Ascending aorta (tissue), 2 donors: Measurements from ENCODE around the gene CDC25A. TPM values are rescaled to one million over a fixed set of nuclear protein-coding genes. Genes with fewer than 3 reads are reported as not detected.

Experiments used
- DNase-seq, 2 donors: peaks; one replicate each; pipeline ENCODE4 v3.0.0-alpha.2; 2019; ENCODE audit warnings: low spot score in 2 of 2
- H3K27ac ChIP-seq, 2 donors: fragments of 200-600 bp; sonication (generic); one replicate each; pipeline ENCODE4 v1.5.1; 2016 to 2017; ENCODE audit warnings: mild to moderate bottlenecking in 1 of 2
- H3K27me3 ChIP-seq: fragments of 200-600 bp; sonication (generic); one replicate; pipeline ENCODE4 v1.5.1; 2017
- H3K36me3 ChIP-seq, 2 donors: fragments of 200-600 bp; sonication (generic); one replicate each; pipeline ENCODE4 v1.5.1; 2016
- H3K4me1 ChIP-seq, 2 donors: fragments of 200-600 bp; sonication (generic); one replicate each; pipeline ENCODE4 v1.5.1; 2016 to 2017; ENCODE audit warnings: mild to moderate bottlenecking in 1 of 2
- H3K4me3 ChIP-seq, 2 donors: fragments of 200-600 bp; sonication (generic); one replicate each; pipeline ENCODE4 v1.5.1; 2016 to 2017; ENCODE audit warnings: mild to moderate bottlenecking in 1 of 2
- H3K9me3 ChIP-seq, 2 donors: fragments of 200-600 bp; sonication (generic); one replicate each; pipeline ENCODE4 v1.5.1; 2016
- CTCF ChIP-seq, 3 experiments: fragments of 200-600 bp in 2 of 3; fragments of 450-650 bp in 1 of 3; sonication (generic) in 2 of 3; IDR thresholded peaks; one replicate each; pipeline ENCODE4 v1.5.1; 2016 to 2019; ENCODE audit warnings: antibody characterized with exemption in 3 of 3, mild to moderate bottlenecking in 1 of 3, moderate library complexity in 1 of 3
- intact Hi-C: fragments of 100-400 bp; cut with DNase I; formaldehyde crosslinking; loops from one replicate; pipeline ENCODE4 v1.15.1; 2023
- total RNA-seq: library from RNA; depleted of rRNA; stranded (reverse); fragments of >200 nt; gene quantifications from one replicate; pipeline ENCODE4 v1.1.0, GENCODE V29; 2016

The CDC25A gene
- total RNA-seq, 1 donor from 2014 or later = not detected

GRCh38 chr3:48209445-48209844, 21.2 kb upstream of the CDC25A start:
- no peak overlapping the region for H3K27ac ChIP-seq
- no peak for DNase-seq
- TF ChIP-seq CTCF (IDR thresholded peaks at IDR 0.05) = no peak
- intact Hi-C loops = no loop called here
- H3K27me3 ChIP-seq = no peaks in the 10 kb centered on the region
- H3K4me3 ChIP-seq = no peak overlapping the region
- H3K36me3 ChIP-seq = no peaks in the 10 kb centered on the region
- H3K4me1 ChIP-seq = no peaks in the 10 kb centered on the region
- H3K9me3 ChIP-seq = no peaks in the 10 kb centered on the region

- intact Hi-C loops = no loop called here
- H3K4me3 ChIP-seq = no peak overlapping the region
- no peaks in the 10 kb centered on the region for H3K36me3 ChIP-seq
- no peak overlapping the region for H3K27ac ChIP-seq
- H3K9me3 ChIP-seq = no peaks in the 10 kb centered on the region
- no peaks in the 10 kb centered on the region for H3K27me3 ChIP-seq
- DNase-seq = no peak
- no peaks in the 10 kb centered on the region for H3K4me1 ChIP-seq
- no peak for TF ChIP-seq CTCF (IDR thresholded peaks at IDR 0.05)
Observed at GRCh38 chr3:48208076-48208475, 19.9 kb upstream of the CDC25A start.

DNA sequence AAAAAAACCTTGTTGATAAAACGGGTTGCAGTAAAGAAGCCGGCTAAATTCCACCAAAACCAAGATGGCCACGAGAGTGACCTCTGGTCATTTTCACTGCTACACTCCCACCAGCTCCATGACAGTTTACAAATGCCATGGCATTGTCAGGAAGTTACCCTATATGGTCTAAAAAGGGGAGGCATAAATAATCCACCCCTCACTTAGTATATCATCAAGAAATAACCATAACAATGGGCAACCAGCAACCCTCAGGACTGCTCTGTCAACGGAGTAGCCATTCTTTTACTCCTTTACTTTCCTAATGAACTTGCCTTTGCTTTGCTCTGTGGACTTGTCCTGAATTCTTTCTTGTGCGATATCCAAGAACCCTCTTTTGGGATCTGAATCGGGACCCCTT, 14.4 kb upstream of the CDC25A start:
- no peak for DNase-seq
- Histone ChIP-seq H3K4me3 (no peak overlapping the region), H3K27me3 (no peaks in the 10 kb centered on the region), H3K9me3 (no peaks in the 10 kb centered on the region), H3K36me3 (no peaks in the 10 kb centered on the region), H3K4me1 (no peaks in the 10 kb centered on the region), H3K27ac (no peak overlapping the region)
- intact Hi-C loops = no loop called here
- no peak for TF ChIP-seq CTCF (IDR thresholded peaks at IDR 0.05)

- Histone ChIP-seq H3K36me3 (no peaks in the 10 kb centered on the region), H3K4me1 (no peaks in the 10 kb centered on the region), H3K27ac (no peak overlapping the region), H3K4me3 (no peak overlapping the region), H3K9me3 (no peaks in the 10 kb centered on the region), H3K27me3 (no peaks in the 10 kb centered on the region)
- intact Hi-C loops = no loop called here
- TF ChIP-seq CTCF (IDR thresholded peaks at IDR 0.05) = no peak
- DNase-seq = no peak
Observed at GRCh38 chr3:48199117-48199516, 10.9 kb upstream of the CDC25A start.

DNA sequence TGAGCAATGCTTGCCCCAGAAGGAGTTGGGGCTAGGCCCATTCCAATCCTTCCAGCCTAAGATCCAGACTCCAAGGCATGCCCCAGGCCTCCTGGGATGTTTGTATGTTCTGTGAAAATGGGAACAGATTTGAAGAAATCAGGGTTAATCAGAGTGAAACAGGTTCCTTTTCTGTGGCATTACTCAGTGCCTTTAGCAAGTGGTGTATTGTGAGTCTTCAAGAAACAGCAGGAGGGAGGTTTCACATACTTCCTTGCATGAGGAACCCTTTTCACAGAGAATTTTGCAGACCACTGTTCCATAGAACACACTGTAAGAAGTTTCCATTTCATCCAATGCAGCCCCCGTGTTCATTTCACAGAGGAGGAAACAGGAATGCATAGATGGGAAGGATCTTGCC, 8.4 kb upstream of the CDC25A start:
- Histone ChIP-seq H3K4me1 (no peaks in the 10 kb centered on the region), H3K27me3 (no peaks in the 10 kb centered on the region), H3K36me3 (no peaks in the 10 kb centered on the region), H3K27ac (no peak overlapping the region), H3K9me3 (no peaks in the 10 kb centered on the region), H3K4me3 (no peak overlapping the region)
- intact Hi-C loops = no loop called here
- no peak for TF ChIP-seq CTCF (IDR thresholded peaks at IDR 0.05)
- no peak for DNase-seq

DNA sequence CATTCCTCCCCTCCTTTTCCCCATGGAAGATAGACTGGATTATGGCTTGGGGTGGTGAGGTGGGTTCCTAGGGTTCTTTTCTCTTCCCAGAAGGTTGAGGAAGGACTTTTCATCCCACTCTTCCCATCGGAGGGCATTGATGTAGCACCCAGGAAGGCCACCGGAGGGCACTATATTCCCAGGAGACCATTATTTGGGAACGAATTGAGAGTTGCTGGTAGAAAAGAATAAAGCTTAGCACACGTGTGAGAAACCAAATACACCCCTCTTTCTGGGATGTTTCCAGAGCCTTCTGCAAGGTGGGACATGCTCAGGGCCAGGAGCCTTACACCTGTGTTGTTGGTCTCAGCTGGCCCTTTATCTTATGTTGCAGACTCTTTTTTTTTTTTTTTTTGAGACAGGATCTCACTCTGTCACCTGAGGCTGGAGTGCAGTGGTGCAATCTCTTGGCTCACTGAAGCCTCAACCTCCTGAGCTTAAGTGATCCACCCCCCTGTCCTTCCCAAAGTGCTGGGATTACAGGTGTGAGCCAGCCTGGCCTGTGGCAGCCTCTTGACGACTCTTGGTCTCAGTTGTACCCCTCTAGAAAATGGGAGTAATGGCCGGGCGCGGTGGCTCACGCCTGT, 6.3 kb upstream of the CDC25A start:
- H3K36me3 ChIP-seq = no peaks in the 10 kb centered on the region
- TF ChIP-seq CTCF (IDR thresholded peaks at IDR 0.05) = peak; percentile 55 to 77 (median 61)
- DNase-seq = no peak
- no peaks in the 10 kb centered on the region for H3K9me3 ChIP-seq
- no peak overlapping the region for H3K27ac ChIP-seq
- intact Hi-C loops = no loop called here
- H3K4me3 ChIP-seq = no peak overlapping the region
- H3K27me3 ChIP-seq = no peaks in the 10 kb centered on the region
- no peaks in the 10 kb centered on the region for H3K4me1 ChIP-seq
